IPS-20b (cell line): Measurements from ENCODE around the gene DIPK1B.
A peak's percentile ranks its signal among the peaks of the same experiment; 100 is the strongest.
"Not testable (repeated sequence)": the region's sequence is repeated elsewhere in the genome, so short reads cannot be mapped to it uniquely, and the experiment has no call there.

ENCODE experiments used
- H3K27ac ChIP-seq: one replicate; pipeline ENCODE4 v1.5.1; 2013; ENCODE audit warnings: low read length
- H3K27me3 ChIP-seq: 2 replicates; pipeline ENCODE4 v1.6.1; 2013; ENCODE audit warnings: mild to moderate bottlenecking, low read length, inconsistent platforms; ENCODE audit not compliant: insufficient read depth
- H3K36me3 ChIP-seq: 2 replicates; pipeline ENCODE4 v1.6.1; 2013; ENCODE audit warnings: low read depth, mild to moderate bottlenecking, inconsistent platforms, low read length, moderate library complexity; ENCODE audit not compliant: insufficient read depth
- H3K4me1 ChIP-seq: 2 replicates; pipeline ENCODE4 v1.6.1; 2013; ENCODE audit warnings: mild to moderate bottlenecking, control low read depth, inconsistent platforms, low read length, moderate library complexity; ENCODE audit not compliant: insufficient read depth
- H3K4me3 ChIP-seq: 2 replicates; pipeline ENCODE4 v1.5.1; 2013; ENCODE audit warnings: mild to moderate bottlenecking, low read length, inconsistent platforms
- H3K9ac ChIP-seq: 2 replicates; pipeline ENCODE4 v1.6.1; 2013; ENCODE audit warnings: low read depth, mild to moderate bottlenecking, inconsistent platforms, low read length, moderate library complexity
- H3K9me3 ChIP-seq: 2 replicates; pipeline ENCODE4 v1.6.1; 2013; ENCODE audit warnings: mild to moderate bottlenecking, low read depth, low read length, inconsistent platforms; ENCODE audit not compliant: insufficient read depth

DIPK1B gene

GRCh38 chr9:136765041-136765440, 52.7 kb downstream of the DIPK1B start:
- Histone ChIP-seq H3K4me1 (no peaks in the 10 kb centered on the region), H3K4me3 (no peak overlapping the region), H3K9ac (no peak overlapping the region), H3K27me3 (peaks cover 11% of the 10 kb centered on the region), H3K27ac (no peak overlapping the region), H3K9me3 (no peaks in the 10 kb centered on the region), H3K36me3 (no peaks in the 10 kb centered on the region)

- not testable (repeated sequence) for H3K9ac ChIP-seq, H3K4me3 ChIP-seq, H3K9me3 ChIP-seq, H3K27ac ChIP-seq, H3K36me3 ChIP-seq, H3K4me1 ChIP-seq
- peaks cover 11% of the 10 kb centered on the region for H3K27me3 ChIP-seq
Observed at GRCh38 chr9:136765745-136766409, 53.5 kb downstream of the DIPK1B start.

- H3K27me3 ChIP-seq: peaks cover 11% of the 10 kb centered on the region
- H3K36me3 ChIP-seq, H3K4me1 ChIP-seq, H3K27ac ChIP-seq, H3K9me3 ChIP-seq, H3K9ac ChIP-seq, H3K4me3 ChIP-seq: not testable (repeated sequence)
Observed at GRCh38 chr9:136766410-136767120, 54.2 kb downstream of the DIPK1B start.

- Histone ChIP-seq H3K9ac (no peak overlapping the region), H3K9me3 (peaks cover 6% of the 10 kb centered on the region; the same call in 1 of the 2 replicates), H3K4me3 (peak overlapping the region; percentile 46; the same call in 1 of the 2 replicates), H3K27ac (no peak overlapping the region), H3K27me3 (peaks cover 11% of the 10 kb centered on the region), H3K36me3 (no peaks in the 10 kb centered on the region), H3K4me1 (no peaks in the 10 kb centered on the region)
Observed at GRCh38 chr9:136769710-136770191, 57.4 kb downstream of the DIPK1B start.

- Histone ChIP-seq H3K4me3 (no peak overlapping the region), H3K4me1 (no peaks in the 10 kb centered on the region), H3K27ac (no peak overlapping the region), H3K36me3 (no peaks in the 10 kb centered on the region), H3K9ac (no peak overlapping the region), H3K27me3 (peaks cover 9% of the 10 kb centered on the region), H3K9me3 (peaks cover 6% of the 10 kb centered on the region; the same call in 1 of the 2 replicates)
Observed at GRCh38 chr9:136771907-136772415, 59.6 kb downstream of the DIPK1B start.

GRCh38 chr9:136773386-136774044, 61.1 kb downstream of the DIPK1B start:
- Histone ChIP-seq H3K9ac (no peak overlapping the region), H3K9me3 (peaks cover 6% of the 10 kb centered on the region; the same call in 1 of the 2 replicates), H3K36me3 (no peaks in the 10 kb centered on the region), H3K4me1 (no peaks in the 10 kb centered on the region), H3K4me3 (no peak overlapping the region), H3K27me3 (peaks cover 13% of the 10 kb centered on the region), H3K27ac (no peak overlapping the region)
